Measurements from ENCODE around the gene TMCC2.
"Not testable (repeated sequence)": the region's sequence is repeated elsewhere in the genome, so short reads cannot be mapped to it uniquely, and the experiment has no call there.

The TMCC2 gene

GRCh38 chr1:205211839-205212536 is 15.8 kb upstream of the TMCC2 start:
- no peak for DNase-seq (ENCODE audit: low spot score)

- DNase-seq (ENCODE audit: low spot score) = no peak
Measured at GRCh38 chr1:205214756-205215155, 13.0 kb upstream of the TMCC2 start.

GRCh38 chr1:205216588-205216987 is 11.2 kb upstream of the TMCC2 start:
- DNase-seq (ENCODE audit: low spot score) = no peak

GRCh38 chr1:205217418-205217817 is 10.3 kb upstream of the TMCC2 start:
- no peak for DNase-seq (ENCODE audit: low spot score)

- no peak for DNase-seq (ENCODE audit: low spot score)
Measured at GRCh38 chr1:205220421-205220820, 7.3 kb upstream of the TMCC2 start.

GRCh38 chr1:205224736-205225135 is 3.0 kb upstream of the TMCC2 start:
- DNase-seq (ENCODE audit: low spot score) = no peak

GRCh38 chr1:205225901-205226765 is 1.6 kb upstream of the TMCC2 start:
- DNase-seq (ENCODE audit: low spot score) = no peak

- peak; percentile 48 for DNase-seq (ENCODE audit: low spot score)
Measured at GRCh38 chr1:205226868-205227583, 720 bp upstream of the TMCC2 start.

GRCh38 chr1:205228093-205228521 is 361 bp downstream of the TMCC2 start:
- DNase-seq (ENCODE audit: low spot score) = no peak

GRCh38 chr1:205229399-205229871 is 1.7 kb downstream of the TMCC2 start:
- peak; percentile 78 for DNase-seq (ENCODE audit: low spot score)

- no peak for DNase-seq (ENCODE audit: low spot score)
Measured at GRCh38 chr1:205229916-205230700, 2.4 kb downstream of the TMCC2 start.

GRCh38 chr1:205230982-205231381 is 3.2 kb downstream of the TMCC2 start:
- DNase-seq (ENCODE audit: low spot score) = no peak

- DNase-seq (ENCODE audit: low spot score) = no peak
Measured at GRCh38 chr1:205232127-205232820, 4.5 kb downstream of the TMCC2 start.

- DNase-seq (ENCODE audit: low spot score) = no peak
Measured at GRCh38 chr1:205232945-205233397, 5.2 kb downstream of the TMCC2 start.

- DNase-seq (ENCODE audit: low spot score) = not testable (repeated sequence)
Measured at GRCh38 chr1:205233986-205234385, 6.2 kb downstream of the TMCC2 start.

- DNase-seq (ENCODE audit: low spot score) = no peak
Measured at GRCh38 chr1:205235951-205236350, 8.2 kb downstream of the TMCC2 start.

GRCh38 chr1:205236526-205236925 is 8.8 kb downstream of the TMCC2 start:
- no peak for DNase-seq (ENCODE audit: low spot score)

GRCh38 chr1:205236951-205237475 is 9.3 kb downstream of the TMCC2 start:
- DNase-seq (ENCODE audit: low spot score) = no peak

GRCh38 chr1:205237526-205238484 is 10.1 kb downstream of the TMCC2 start:
- no peak for DNase-seq (ENCODE audit: low spot score)

- no peak for DNase-seq (ENCODE audit: low spot score)
Measured at GRCh38 chr1:205239078-205239477, 11.3 kb downstream of the TMCC2 start.
